HCT116 (cell line): Measurements from ENCODE around the gene SLC6A8. TPM values are rescaled to one million over a fixed set of nuclear protein-coding genes. Genes with fewer than 3 reads are reported as not detected.

Experiments
- ATAC-seq: fragments of 200-7000 bp; cut with Tn5 transposase; 2 replicates; pipeline ENCODE4 v1.9.1; 2020; ENCODE audit warnings: mild to moderate bottlenecking, moderate library complexity
- BruUV-seq: library from RNA; stranded (reverse); fragments of 400-500 nt; replicated peaks from 2 replicates; lab custom pipeline; 2021; lab: Mats Ljungman, UMichigan
- CTCF ChIA-PET: fragments of 300-600 bp; sonication (Branson Sonifier 250); formaldehyde crosslinking; loops from one replicate; lab custom pipeline; 2021; ENCODE audit warnings: antibody characterized with exemption; lab: Charles Lee
- POLR2A ChIA-PET: fragments of 300-600, 350-600 bp; sonication (Branson Sonifier 250); formaldehyde crosslinking; loops from one replicate; lab custom pipeline; 2021; ENCODE audit warnings: antibody characterized with exemption; lab: Charles Lee
- RAD21 ChIA-PET, 2 experiments: fragments of 300-600 bp; sonication (Branson Sonifier 250); formaldehyde crosslinking; loops; one replicate each; lab custom pipeline; 2023; ENCODE audit warnings: low total read pairs in 2 of 2; ENCODE audit not compliant: uncharacterized antibody in 2 of 2, unreplicated experiment in 2 of 2, low non-redundant PET in 1 of 2; lab: Charles Lee
- DNase-seq: peaks from one replicate; pipeline ENCODE4 v3.0.0-alpha.2; 2010; ENCODE audit warnings: low read depth, low spot score
- H2AFZ ChIP-seq: fragments of 200-600 bp; shearing (Covaris generic), sonication (generic); 2 replicates; pipeline ENCODE4 v1.6.1; 2017; ENCODE audit warnings: low read depth, mixed run types, mixed read lengths, antibody characterized with exemption, low read length; ENCODE audit not compliant: poor library complexity, severe bottlenecking
- H3K27ac ChIP-seq: 2 replicates; pipeline ENCODE4 v1.5.1; 2012; ENCODE audit warnings: low read depth, low read length
- H3K27me3 ChIP-seq: fragments of 200-600 bp; sonication (generic); 2 replicates; pipeline ENCODE4 v1.6.1; 2016; ENCODE audit warnings: mixed run types, low read length, mixed read lengths; ENCODE audit not compliant: insufficient read depth
- H3K36me3 ChIP-seq, 2 experiments: fragments of 200-500 bp in 1 of 2; fragments of 200-600 bp in 1 of 2; sonication (Bioruptor generic) in 1 of 2; sonication (generic) in 1 of 2; 2 replicates each; pipeline versions ENCODE4 v1.5.1 to v1.6.1; 2014 to 2016; ENCODE audit warnings: low read length in 2 of 2, inconsistent platforms in 1 of 2, mixed read lengths in 1 of 2, mixed run types in 1 of 2; ENCODE audit not compliant: insufficient read depth in 2 of 2, control insufficient read depth in 1 of 2
- H3K4me1 ChIP-seq, 2 experiments: fragments of 200-600 bp in 1 of 2; sonication (generic) in 1 of 2; 2 replicates each; pipeline versions ENCODE4 v1.5.1 to v1.6.1; 2012 to 2017; ENCODE audit warnings: low read length in 2 of 2, inconsistent platforms in 1 of 2, mild to moderate bottlenecking in 1 of 2, mixed read lengths in 1 of 2, mixed run types in 1 of 2, moderate library complexity in 1 of 2; ENCODE audit not compliant: insufficient read depth in 2 of 2, control insufficient read depth in 1 of 2
- H3K4me2 ChIP-seq: fragments of 200-600 bp; sonication (generic); 2 replicates; pipeline ENCODE4 v1.6.1; 2017; ENCODE audit warnings: mixed run types, low read length, mixed read lengths
- H3K4me3 ChIP-seq, 2 experiments: fragments of 200-600 bp in 1 of 2; sonication (generic) in 1 of 2; replicated peaks in 1 of 2; 2 replicates each; pipeline ENCODE4 v1.5.1; 2011 to 2016; ENCODE audit warnings: low read length in 2 of 2, control low read depth in 1 of 2, low read depth in 1 of 2, mild to moderate bottlenecking in 1 of 2, mixed read lengths in 1 of 2, mixed run types in 1 of 2
- H3K79me2 ChIP-seq: fragments of 200-600 bp; sonication (generic); 2 replicates; pipeline ENCODE4 v1.6.1; 2017; ENCODE audit warnings: mild to moderate bottlenecking, mixed run types, low read length, moderate library complexity, mixed read lengths; ENCODE audit not compliant: insufficient read depth
- H3K9ac ChIP-seq: fragments of 200-600 bp; sonication (generic); 2 replicates; pipeline ENCODE4 v1.6.1; 2016; ENCODE audit warnings: low read length, mixed read lengths
- H3K9me2 ChIP-seq: fragments of 200-600 bp; sonication (generic), shearing (Covaris generic); 2 replicates; pipeline ENCODE4 v1.6.1; 2017; ENCODE audit warnings: mixed run types, mild to moderate bottlenecking, moderate library complexity; ENCODE audit not compliant: insufficient read depth
- H3K9me3 ChIP-seq, 2 experiments: fragments of 200-500 bp in 1 of 2; fragments of 200-600 bp in 1 of 2; sonication (Bioruptor generic) in 1 of 2; sonication (generic) in 1 of 2; 2 replicates each; pipeline ENCODE4 v1.6.1; 2014 to 2017; ENCODE audit warnings: low read length in 2 of 2, mixed read lengths in 2 of 2, inconsistent platforms in 1 of 2, low read depth in 1 of 2, mild to moderate bottlenecking in 1 of 2, mixed run types in 1 of 2, moderate library complexity in 1 of 2; ENCODE audit not compliant: control insufficient read depth in 1 of 2, insufficient read depth in 1 of 2
- H4K20me1 ChIP-seq: fragments of 200-600 bp; sonication (generic), shearing (Covaris generic); 2 replicates; pipeline ENCODE4 v1.6.1; 2017; ENCODE audit warnings: mixed run types, mild to moderate bottlenecking, moderate library complexity; ENCODE audit not compliant: insufficient read depth
- CTCF ChIP-seq, 3 experiments: fragments of 200-600 bp in 1 of 3; sonication (generic) in 1 of 3; IDR thresholded peaks in 2 of 3; conservative IDR thresholded peaks in 1 of 3; 2 replicates each; pipeline ENCODE4 v1.5.1; 2012 to 2017; ENCODE audit warnings: low read depth in 2 of 3, low read length in 2 of 3, antibody characterized with exemption in 1 of 3, borderline replicate concordance in 1 of 3, control low read depth in 1 of 3, mild to moderate bottlenecking in 1 of 3, mixed read lengths in 1 of 3, mixed run types in 1 of 3, moderate library complexity in 1 of 3; ENCODE audit not compliant: insufficient read depth in 1 of 3
- ZBTB33 ChIP-seq: IDR thresholded peaks from 2 replicates; pipeline ENCODE4 v1.6.1; 2011; ENCODE audit warnings: mild to moderate bottlenecking, low read length, moderate library complexity; ENCODE audit not compliant: insufficient replicate concordance; ENCODE audit errors: extremely low read depth
- ZFX ChIP-seq: fragments of 450-650 bp; IDR thresholded peaks from 2 replicates; pipeline ENCODE4 v1.6.1; 2017
- intact Hi-C: fragments of 100-400 bp; cut with micrococcal nuclease; formaldehyde crosslinking; loops from 2 replicates; pipeline ENCODE4 v1.10.0; 2022
- total RNA-seq: library from RNA; stranded (reverse); gene quantifications from one replicate; pipeline ENCODE4 v1.2.1, GENCODE V29; 2021; ENCODE audit not compliant: unreplicated experiment

Gene SLC6A8
- total RNA-seq, 1 experiment from 2014 or later = 101 TPM

- DNase-seq (peak; percentile 51), ATAC-seq (peak; percentile 96)
- Histone ChIP-seq H3K27ac (no peak overlapping the region), H3K9me3 (no peaks in the 10 kb centered on the region), H3K27me3 (no peaks in the 10 kb centered on the region), H4K20me1 (no peaks in the 10 kb centered on the region), H3K9ac (0 out of 2 replicates have a peak overlapping the region, but pooled peaks have one; percentile 8), H2AFZ (peak overlapping the region; percentile 78), H3K36me3 (no peaks in the 10 kb centered on the region), H3K79me2 (no peaks in the 10 kb centered on the region), H3K4me2 (peak overlapping the region; percentile 55), H3K9me2 (no peaks in the 10 kb centered on the region), H3K4me3 (peak overlapping the region; percentile 16 to 20; a peak in 3 of 4 replicates), H3K4me1 (no peaks in the 10 kb centered on the region; a peak in 2 of 4 replicates)
- RAD21 ChIA-PET = interaction anchor here in 1 of 2 experiments (0.6 to 0.9 kb wide), 2 partner anchors 32 to 123 kb away, joined by 3 to 6 read pairs; no protein-coding TSS in a partner anchor
- intact Hi-C loops = loop anchor here (10.0 kb wide), 3 partner anchors 47 to 707 kb away; no protein-coding TSS in a partner anchor
- BruUV-seq = no TSS peak
- no peak for TF ChIP-seq ZFX
- TF ChIP-seq ZBTB33 = no peak
- TF ChIP-seq CTCF (IDR thresholded peaks at IDR 0.05 in 2 of 3, conservative IDR thresholded peaks at IDR 0.05 in 1 of 3; ENCODE audit: borderline replicate concordance in 1 of 3, insufficient read depth in 1 of 3, low read depth in 2 of 3, low read length in 2 of 3) = peak in 2 of 3 experiments; percentile 61; a peak in 4 of 6 replicates
- CTCF ChIA-PET = interaction anchor here (0.7 to 1.1 kb wide), 3 partner anchors 12 to 123 kb away, joined by 3 read pairs; partner anchors contain the start of gene DUSP9
- POLR2A ChIA-PET = no interaction called here
These were observed 25.5 kb upstream of the SLC6A8 start for GRCh38 chrX:153662266-153662665.
